Neutrophil (primary cell): ENCODE results near the gene TM4SF4.

Source experiments
- H3K27ac ChIP-seq: fragments of 200-600 bp; sonication (generic); 2 replicates; pipeline ENCODE4 v1.5.1; 2016; ENCODE audit warnings: mild to moderate bottlenecking, moderate library complexity
- H3K27me3 ChIP-seq: fragments of 200-600 bp; sonication (generic); 2 replicates; pipeline ENCODE4 v1.6.0; 2016; ENCODE audit warnings: mild to moderate bottlenecking
- H3K36me3 ChIP-seq: fragments of 200-600 bp; sonication (generic); 2 replicates; pipeline ENCODE4 v1.5.1; 2017
- H3K4me1 ChIP-seq, 2 experiments: fragments of 200-600 bp in 1 of 2; sonication (generic) in 1 of 2; 1 replicate in 1 of 2; 2 replicates in 1 of 2; pipeline versions ENCODE4 v1.5.1 to v1.6.1; 2013 to 2016; ENCODE audit warnings: low read depth in 1 of 2, low read length in 1 of 2, mild to moderate bottlenecking in 1 of 2, moderate library complexity in 1 of 2; ENCODE audit not compliant: control insufficient read depth in 1 of 2, insufficient read depth in 1 of 2
- H3K4me3 ChIP-seq, 2 experiments: fragments of 200-600 bp in 1 of 2; sonication (generic) in 1 of 2; 1 replicate in 1 of 2; 2 replicates in 1 of 2; pipeline ENCODE4 v1.5.1; 2013 to 2016; ENCODE audit warnings: low read depth in 1 of 2, low read length in 1 of 2, mild to moderate bottlenecking in 1 of 2, moderate library complexity in 1 of 2
- H3K9me3 ChIP-seq: fragments of 200-600 bp; sonication (generic); 2 replicates; pipeline ENCODE4 v1.5.1; 2016
- CTCF ChIP-seq: fragments of 200-600 bp; sonication (generic); IDR thresholded peaks from 2 replicates; pipeline ENCODE4 v1.5.1; 2016; ENCODE audit warnings: antibody characterized with exemption

The TM4SF4 gene

GRCh38 chr3:149454746-149455145 lies 19.8 kb upstream of the TM4SF4 start:
- TF ChIP-seq CTCF: no peak
- Histone ChIP-seq H3K36me3 (no peaks in the 10 kb centered on the region), H3K9me3 (no peaks in the 10 kb centered on the region), H3K4me1 (peaks cover 7 to 24% of the 10 kb centered on the region in 2 experiments), H3K27ac (no peak overlapping the region), H3K27me3 (no peaks in the 10 kb centered on the region), H3K4me3 (no peak overlapping the region)

GRCh38 chr3:149455366-149455765 lies 19.1 kb upstream of the TM4SF4 start:
- no peak overlapping the region for H3K4me3 ChIP-seq
- peaks cover under 1 to 17% of the 10 kb centered on the region in 2 experiments for H3K4me1 ChIP-seq
- H3K36me3 ChIP-seq: no peaks in the 10 kb centered on the region
- H3K9me3 ChIP-seq: no peaks in the 10 kb centered on the region
- no peak for TF ChIP-seq CTCF
- no peak overlapping the region for H3K27ac ChIP-seq
- H3K27me3 ChIP-seq: no peaks in the 10 kb centered on the region

- Histone ChIP-seq H3K4me1 (peaks cover 0 to 13% of the 10 kb centered on the region in 2 experiments), H3K4me3 (no peak overlapping the region), H3K27ac (no peak overlapping the region), H3K27me3 (no peaks in the 10 kb centered on the region), H3K36me3 (no peaks in the 10 kb centered on the region), H3K9me3 (no peaks in the 10 kb centered on the region)
- no peak for TF ChIP-seq CTCF
These were observed 18.5 kb upstream of the TM4SF4 start for GRCh38 chr3:149455989-149456388.

DNA sequence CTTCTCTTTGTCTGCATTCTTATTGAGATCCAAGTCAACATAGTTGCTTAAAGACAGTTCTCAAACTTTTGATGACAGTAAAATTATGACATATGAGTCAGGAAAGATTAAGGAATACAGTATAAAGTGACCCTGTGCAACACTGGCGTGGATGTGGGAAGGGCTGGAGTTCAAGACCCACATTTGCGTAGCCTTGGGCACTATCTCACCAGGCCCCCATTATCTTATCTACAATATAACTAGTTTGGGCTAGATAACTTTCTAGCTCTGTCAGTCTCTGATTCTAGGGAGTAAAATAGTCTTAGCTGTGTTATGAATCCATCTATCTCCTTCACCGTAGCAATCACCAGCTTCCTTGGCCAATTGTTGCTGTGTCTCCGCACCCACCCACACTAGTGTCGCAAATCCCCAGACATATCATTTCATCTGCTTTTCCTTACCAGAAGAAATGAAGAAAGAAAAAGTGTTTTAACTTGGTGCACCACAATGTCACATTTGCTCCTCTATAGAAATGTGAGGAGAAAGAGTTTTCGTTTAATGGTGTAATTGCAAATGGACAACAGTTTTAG lies 14.9 kb upstream of the TM4SF4 start:
- Histone ChIP-seq H3K4me1 (peaks cover 12 to 14% of the 10 kb centered on the region in 2 experiments), H3K27me3 (no peaks in the 10 kb centered on the region), H3K4me3 (no peak overlapping the region), H3K36me3 (no peaks in the 10 kb centered on the region), H3K27ac (no peak overlapping the region), H3K9me3 (no peaks in the 10 kb centered on the region)
- TF ChIP-seq CTCF: no peak

GRCh38 chr3:149460117-149460516 lies 14.4 kb upstream of the TM4SF4 start:
- Histone ChIP-seq H3K4me1 (peaks cover 18 to 19% of the 10 kb centered on the region in 2 experiments), H3K27ac (no peak overlapping the region), H3K36me3 (no peaks in the 10 kb centered on the region), H3K4me3 (no peak overlapping the region), H3K27me3 (no peaks in the 10 kb centered on the region), H3K9me3 (no peaks in the 10 kb centered on the region)
- no peak for TF ChIP-seq CTCF
